Pancreas (tissue), 10 donors: ENCODE data around the gene ZEB2. TPM values are rescaled to one million over a fixed set of nuclear protein-coding genes. Genes with fewer than 3 reads are reported as not detected.

Experiments
- ATAC-seq, 4 donors: fragments of 200-7000 bp; cut with Tn5 transposase; one replicate each; pipeline versions ENCODE4 v1.8.0 to v1.9.1; 2020; ENCODE audit warnings: mild to moderate bottlenecking in 4 of 4, moderate library complexity in 4 of 4
- DNase-seq, 6 donors: peaks; one replicate each; pipeline ENCODE4 v3.0.0-alpha.2; 2020
- FAIRE-seq: peaks from 2 replicates; lab custom pipeline; 2012; peaks lifted over from hg19 to GRCh38; lab: Jason Lieb, UNC
- H3K27ac ChIP-seq, 4 donors: fragments of 200-600 bp; sonication (generic); 1 replicate in 3 of 4; 2 replicates in 1 of 4; pipeline versions ENCODE4 v1.5.0 to v1.8.0; 2020
- H3K27me3 ChIP-seq, 4 donors: fragments of 200-600 bp; one replicate each; pipeline ENCODE4 v1.8.0; 2021
- H3K36me3 ChIP-seq, 3 donors: fragments of 200-600 bp; sonication (generic) in 1 of 3; one replicate each; pipeline versions ENCODE4 v1.5.0 to v1.8.0; 2020 to 2021
- H3K4me1 ChIP-seq, 3 donors: fragments of 200-600 bp; one replicate each; pipeline ENCODE4 v1.8.0; 2021
- H3K4me3 ChIP-seq, 4 donors: fragments of 200-600 bp; sonication (generic) in 2 of 4; one replicate each; pipeline versions ENCODE4 v1.5.0 to v1.8.0; 2020 to 2021
- H3K9me3 ChIP-seq, 4 donors: fragments of 200-600 bp; one replicate each; pipeline ENCODE4 v1.8.0; 2021
- CTCF ChIP-seq, 4 donors: fragments of 200-600 bp; sonication (generic) in 3 of 4; IDR thresholded peaks; one replicate each; pipeline versions ENCODE4 v1.5.0 to v1.8.0; 2021; ENCODE audit warnings: antibody characterized with exemption in 4 of 4
- WGBS, 2 donors: extraction: QIAGEN DNeasy Blood & Tissue Kit; methylation state at CpG; one replicate each; pipeline ENCODE4 v1.1.7; 2013; 5-methylcytosine and 5-hydroxymethylcytosine counted together
- intact Hi-C, 3 donors: fragments of 100-400 bp; cut with DNase I; formaldehyde crosslinking; loops; one replicate each; pipeline versions ENCODE4 v1.11.1 to v1.14.2; 2022
- polyA plus RNA-seq, 2 donors: library from polyadenylated mRNA; stranded (reverse); fragments of 200-250 nt; gene quantifications; one replicate each; pipeline ENCODE4 v1.2.3, GENCODE V29; 2013
- total RNA-seq, 6 donors: library from RNA; stranded (reverse); fragmentation: NEBNext Ultra II Directional in 4 of 6; extraction: Animal tissue kit (Norgen Biotek cat#: 25700) in 4 of 6; gene quantifications; one replicate each; pipeline versions ENCODE4 v1.2.1 to v1.2.4, GENCODE V29; 2021 to 2023
- donor health status: healthy with polysubstance abuse.
- donor health status: DM: no; HTN: no; CAD: no; lungs with moderate emphysema.
- donor health status: DM: no; HTN: no; CAD: no.
- donor health status: control.
- donor health status: control.
- donor health status: Bipolar disorder and iron deficiency.
- donor health status: DM: yes; HTN: yes; CAD: no.
- donor health status: DM: no; HTN: no; CAD: no.
- donor health status: DM: no; HTN: no; CAD: no.
- donor health status: DM: yes; HTN: yes; CAD: no.

Gene ZEB2
- total and polyA plus RNA-seq, 8 donors: 3.8 to 38.6 (median 5.7) TPM

GRCh38 chr2:144479659-144480058 lies 40.3 kb downstream of the ZEB2 start:
- H3K27ac ChIP-seq: no peak overlapping the region
- WGBS, 2 donors: 67 to 73% methylated on average over 8 of the region's 8 CpGs
- H3K27me3 ChIP-seq: no peaks in the 10 kb centered on the region
- H3K36me3 ChIP-seq: no peaks in the 10 kb centered on the region
- H3K4me1 ChIP-seq: peaks cover 0 to 13% (median 12%) of the 10 kb centered on the region in 3 donors
- no peak for FAIRE-seq
- TF ChIP-seq CTCF (IDR thresholded peaks at IDR 0.05): no peak
- intact Hi-C loops: no loop called here
- ATAC-seq: no peak
- H3K9me3 ChIP-seq: no peaks in the 10 kb centered on the region
- no peak overlapping the region for H3K4me3 ChIP-seq
- no peak for DNase-seq

DNA sequence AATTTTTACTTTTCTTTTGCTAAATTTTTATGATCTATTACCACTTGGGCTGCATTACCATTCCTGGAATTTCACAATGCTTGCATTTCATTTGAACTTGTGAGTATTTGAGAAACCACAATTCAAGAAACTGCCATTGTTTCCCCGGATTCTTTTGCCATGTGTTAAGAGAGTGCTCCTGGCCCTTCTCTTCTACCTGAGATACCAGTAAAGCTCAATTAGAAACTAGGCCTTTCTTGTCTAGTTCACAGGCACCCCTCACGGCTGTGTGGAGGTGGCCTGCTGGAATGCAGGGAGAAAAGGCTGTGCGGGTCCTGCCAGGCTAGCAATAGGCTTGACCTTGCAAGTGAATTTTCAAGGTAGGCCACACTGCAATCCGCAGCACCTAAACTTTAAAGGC lies 40.8 kb downstream of the ZEB2 start:
- peaks cover 0 to 13% (median 12%) of the 10 kb centered on the region in 3 donors for H3K4me1 ChIP-seq
- ATAC-seq: no peak
- WGBS, 2 donors: 81 to 84% methylated on average over 4 of the region's 4 CpGs
- H3K4me3 ChIP-seq: no peak overlapping the region
- H3K27ac ChIP-seq: no peak overlapping the region
- H3K36me3 ChIP-seq: no peaks in the 10 kb centered on the region
- DNase-seq: no peak
- intact Hi-C loops: no loop called here
- H3K9me3 ChIP-seq: no peaks in the 10 kb centered on the region
- TF ChIP-seq CTCF (IDR thresholded peaks at IDR 0.05): no peak
- H3K27me3 ChIP-seq: no peaks in the 10 kb centered on the region
- FAIRE-seq: no peak

DNA sequence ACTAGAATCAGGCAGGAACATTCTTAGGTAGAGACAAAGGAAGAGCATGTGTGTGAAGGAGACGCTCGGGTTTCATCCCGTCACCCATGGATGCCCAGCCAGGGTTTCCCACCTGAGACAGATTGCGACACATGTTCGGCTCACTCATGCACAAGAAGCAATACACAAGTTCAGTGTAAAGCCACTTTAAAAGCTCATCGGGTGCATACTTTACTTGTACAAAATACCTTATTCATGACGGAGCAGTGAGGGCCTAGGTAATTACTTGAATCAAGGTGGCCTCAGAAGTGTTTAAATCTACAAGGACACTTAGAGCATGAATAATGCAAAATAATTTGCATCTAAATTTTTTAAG lies 42.0 kb downstream of the ZEB2 start:
- TF ChIP-seq CTCF (IDR thresholded peaks at IDR 0.05): no peak
- peaks cover 0 to 13% (median 12%) of the 10 kb centered on the region in 3 donors for H3K4me1 ChIP-seq
- no peaks in the 10 kb centered on the region for H3K27me3 ChIP-seq
- H3K4me3 ChIP-seq: no peak overlapping the region
- H3K27ac ChIP-seq: no peak overlapping the region
- no peaks in the 10 kb centered on the region for H3K9me3 ChIP-seq
- DNase-seq (no peak), ATAC-seq (no peak), FAIRE-seq (no peak)
- WGBS, 2 donors: 90 to 94% methylated on average over 7 of the region's 7 CpGs
- H3K36me3 ChIP-seq: no peaks in the 10 kb centered on the region
- intact Hi-C loops: no loop called here

- DNase-seq (no peak), ATAC-seq (no peak), FAIRE-seq (no peak)
- no peaks in the 10 kb centered on the region for H3K36me3 ChIP-seq
- H3K4me1 ChIP-seq: peaks cover 0 to 13% (median 12%) of the 10 kb centered on the region in 3 donors
- 85 to 86% methylated on average over 4 of the region's 4 CpGs for WGBS, 2 donors
- no peak overlapping the region for H3K27ac ChIP-seq
- H3K4me3 ChIP-seq: no peak overlapping the region
- TF ChIP-seq CTCF (IDR thresholded peaks at IDR 0.05): no peak
- intact Hi-C loops: no loop called here
- H3K27me3 ChIP-seq: no peaks in the 10 kb centered on the region
- H3K9me3 ChIP-seq: no peaks in the 10 kb centered on the region
Observed at GRCh38 chr2:144477281-144477956, 42.5 kb downstream of the ZEB2 start.

DNA sequence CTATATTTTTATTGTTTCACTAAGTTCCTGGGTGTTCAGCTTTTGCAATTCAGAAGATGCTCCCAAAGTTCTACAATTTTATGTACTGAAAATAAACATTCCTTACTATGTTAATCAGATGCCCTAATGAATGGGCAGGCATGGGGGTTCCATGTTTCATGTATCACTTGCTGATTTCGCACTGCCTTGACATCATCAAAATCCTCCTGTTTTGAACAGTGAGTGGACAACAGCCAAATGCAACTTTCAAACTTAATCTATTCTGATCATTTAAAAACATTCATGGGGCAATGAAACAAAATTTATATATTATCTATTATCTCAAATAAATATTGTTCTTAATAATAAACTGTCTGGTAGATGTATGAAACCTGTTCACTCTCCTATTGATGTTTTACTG lies 43.2 kb downstream of the ZEB2 start:
- no peaks in the 10 kb centered on the region for H3K36me3 ChIP-seq
- no peaks in the 10 kb centered on the region for H3K27me3 ChIP-seq
- DNase-seq (no peak), FAIRE-seq (no peak), ATAC-seq (no peak)
- intact Hi-C loops: no loop called here
- H3K27ac ChIP-seq: no peak overlapping the region
- WGBS, 2 donors: 90 to 94% methylated on average over 1 of the region's 1 CpG
- peaks cover 0 to 13% (median 12%) of the 10 kb centered on the region in 3 donors for H3K4me1 ChIP-seq
- no peak overlapping the region for H3K4me3 ChIP-seq
- no peak for TF ChIP-seq CTCF (IDR thresholded peaks at IDR 0.05)
- H3K9me3 ChIP-seq: no peaks in the 10 kb centered on the region
